LHCN-M2 (cell line): Measurements from ENCODE around the gene TPPP2. TPM values are rescaled to one million over a fixed set of nuclear protein-coding genes. Genes with fewer than 3 reads are reported as not detected.

Experiments
- DNase-seq: peaks from one replicate; pipeline ENCODE4 v3.0.0-alpha.2; 2012; ENCODE audit warnings: low read depth
- total RNA-seq: library from RNA; depleted of rRNA; stranded (reverse); fragments of >200 nt; gene quantifications from 2 replicates; pipeline ENCODE4 v1.2.3, GENCODE V29; 2014

TPPP2 gene
- total RNA-seq, 1 experiment from 2014 or later: not detected

DNA sequence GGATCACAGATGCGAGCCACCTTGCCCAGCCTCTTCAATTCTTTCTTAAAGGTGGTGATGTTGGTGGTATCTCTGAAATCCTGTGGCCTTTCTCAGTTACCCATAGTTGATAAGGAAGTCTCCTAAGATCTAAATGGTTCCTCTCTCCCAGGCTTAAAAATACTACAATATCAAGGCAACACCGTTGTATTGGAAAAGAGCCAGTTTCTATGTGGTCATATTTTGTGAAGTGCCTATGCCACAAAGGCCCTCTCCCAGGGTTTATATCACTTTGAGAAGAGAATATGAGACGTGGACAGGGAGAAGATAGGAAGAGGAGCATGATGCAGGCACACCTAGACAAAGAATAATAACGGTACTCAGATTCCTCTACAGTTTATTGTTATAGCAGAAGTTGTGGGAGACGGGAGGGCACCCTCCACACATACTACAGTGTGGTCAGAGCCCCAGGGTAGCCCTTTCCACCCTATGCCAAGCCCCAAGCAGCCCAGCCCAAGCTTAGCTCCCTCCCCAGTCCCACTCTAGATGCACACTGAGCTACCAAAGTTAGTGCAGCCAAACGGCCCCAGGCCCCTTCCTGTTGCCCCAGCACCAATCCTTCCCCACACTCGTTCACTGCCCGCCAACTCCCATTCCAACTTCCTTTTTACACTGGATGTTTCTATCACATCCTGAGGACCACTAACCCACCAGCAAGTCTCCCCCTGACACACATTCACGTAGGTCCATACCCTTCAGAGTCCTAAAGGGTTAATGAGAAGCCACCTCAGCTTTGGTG lies 13.4 kb upstream of the TPPP2 start:
- DNase-seq: no peak

DNA sequence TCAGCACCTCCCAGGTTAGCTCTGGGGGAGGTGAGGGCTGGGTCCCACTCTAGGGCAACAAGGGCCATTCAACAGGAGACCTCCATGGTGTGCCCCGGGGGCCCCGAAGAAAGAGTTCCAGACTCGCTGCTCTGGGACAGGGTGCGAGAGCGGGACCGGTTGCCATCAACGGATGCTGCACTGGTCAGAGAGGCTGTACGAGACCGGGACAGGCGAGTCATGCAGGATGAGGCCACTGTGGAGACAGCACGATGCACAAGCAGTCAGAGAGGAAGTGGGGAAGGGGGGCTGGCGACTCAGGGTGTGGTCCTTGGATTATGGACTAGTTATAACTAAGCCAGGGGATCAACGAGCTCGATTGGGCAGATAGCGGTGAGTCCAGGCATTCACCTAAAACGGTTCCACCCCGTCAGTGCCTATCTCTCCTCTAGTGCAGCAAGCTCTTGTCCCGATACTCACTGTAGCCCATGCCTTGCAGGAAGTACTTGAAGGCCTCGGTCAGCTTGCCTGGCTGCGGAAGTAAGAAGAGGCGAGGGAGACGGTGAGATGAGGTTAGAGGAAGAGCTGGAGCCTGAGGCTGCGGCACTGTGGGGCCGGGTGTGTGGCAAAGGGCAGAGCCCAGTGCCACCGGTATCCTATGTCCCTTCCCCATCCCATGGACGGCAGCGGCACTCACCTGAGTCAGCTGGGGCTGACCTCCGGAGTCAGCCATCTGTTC lies 12.3 kb upstream of the TPPP2 start:
- no peak for DNase-seq

DNA sequence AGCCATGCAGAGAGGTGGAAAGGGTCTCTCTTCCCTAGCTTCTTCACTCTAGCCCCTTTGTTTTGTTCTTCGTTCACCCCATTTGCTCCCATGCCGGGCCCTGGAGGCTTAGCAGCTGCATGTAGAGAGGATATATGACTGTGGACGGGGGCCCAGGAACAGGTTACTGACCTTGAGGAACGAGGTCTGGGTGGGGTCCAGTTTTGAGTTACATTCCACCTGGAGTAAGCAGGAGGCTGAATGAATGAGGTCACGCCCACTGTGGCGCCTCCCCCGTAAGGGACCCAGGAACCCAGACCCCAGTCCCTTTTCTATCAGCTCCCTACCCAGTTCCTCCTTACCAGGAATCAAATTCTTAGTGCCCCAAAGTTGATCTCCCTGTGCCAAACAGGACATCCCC lies 11.7 kb upstream of the TPPP2 start:
- DNase-seq: no peak

DNA sequence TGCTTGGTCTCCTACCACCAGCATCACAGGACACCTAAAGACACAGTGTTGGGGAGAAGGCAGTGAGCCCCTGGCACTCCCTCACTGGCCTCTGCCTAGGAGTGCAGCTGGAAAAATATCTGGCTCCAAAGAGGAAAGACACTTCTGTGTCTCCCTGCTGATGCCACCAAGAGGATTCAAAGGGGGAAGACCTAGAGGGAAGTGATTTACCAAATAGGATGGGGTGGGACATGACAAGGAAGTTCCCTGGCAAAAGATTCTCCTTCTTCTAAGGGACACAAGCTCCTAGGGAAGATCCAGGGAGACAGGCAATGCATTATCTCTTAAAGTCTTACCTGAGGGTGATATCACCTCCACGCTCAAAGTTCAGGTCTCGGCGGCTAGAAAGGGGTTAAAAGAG lies 11.2 kb upstream of the TPPP2 start:
- DNase-seq: no peak

DNA sequence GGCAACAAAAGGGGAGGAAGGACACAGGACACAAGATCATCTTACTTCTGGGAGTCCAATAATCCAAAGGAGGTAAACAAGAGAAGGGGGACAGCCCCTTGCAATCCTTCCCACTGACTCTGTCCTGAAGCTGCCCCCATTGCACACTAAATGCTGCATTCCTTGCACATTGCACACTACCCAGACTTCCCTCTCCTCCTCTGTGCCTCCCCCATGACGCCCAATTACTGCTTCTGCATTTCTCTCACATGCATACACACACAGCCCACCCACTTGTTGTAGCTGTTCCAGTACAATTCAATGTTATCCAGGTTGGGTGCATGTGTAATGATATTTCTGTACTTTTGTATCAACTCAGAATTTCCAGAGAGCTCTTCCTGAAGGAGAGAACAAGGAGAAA lies 10.7 kb upstream of the TPPP2 start:
- DNase-seq: no peak

DNA sequence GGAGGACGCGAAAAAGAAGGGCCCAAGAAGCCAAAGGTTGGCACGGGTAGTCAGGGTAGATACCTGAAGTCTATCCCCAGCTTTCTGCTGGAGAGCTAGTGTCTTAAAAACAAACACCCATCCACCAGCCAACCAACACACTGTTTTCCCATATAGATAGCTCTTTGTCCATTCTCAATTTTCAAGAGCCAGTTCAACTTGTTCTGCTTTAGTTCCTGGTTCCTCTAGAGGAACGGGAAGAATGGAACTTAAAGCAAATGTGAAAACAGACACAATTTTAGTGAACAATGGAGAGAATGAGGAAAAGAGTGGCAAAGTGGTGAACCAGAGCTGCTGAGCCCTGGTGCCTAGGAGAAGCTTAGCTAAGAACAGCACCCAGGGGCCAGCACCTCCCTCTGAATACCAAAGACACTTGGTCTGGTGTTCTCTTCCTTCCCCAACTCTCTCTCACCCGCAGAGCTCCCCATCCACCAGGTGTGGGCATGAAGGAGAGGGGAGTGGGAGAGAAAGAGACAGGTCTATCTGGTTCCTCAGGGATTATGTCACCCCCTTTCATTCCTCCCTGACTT lies 9.0 kb upstream of the TPPP2 start:
- DNase-seq: no peak

DNA sequence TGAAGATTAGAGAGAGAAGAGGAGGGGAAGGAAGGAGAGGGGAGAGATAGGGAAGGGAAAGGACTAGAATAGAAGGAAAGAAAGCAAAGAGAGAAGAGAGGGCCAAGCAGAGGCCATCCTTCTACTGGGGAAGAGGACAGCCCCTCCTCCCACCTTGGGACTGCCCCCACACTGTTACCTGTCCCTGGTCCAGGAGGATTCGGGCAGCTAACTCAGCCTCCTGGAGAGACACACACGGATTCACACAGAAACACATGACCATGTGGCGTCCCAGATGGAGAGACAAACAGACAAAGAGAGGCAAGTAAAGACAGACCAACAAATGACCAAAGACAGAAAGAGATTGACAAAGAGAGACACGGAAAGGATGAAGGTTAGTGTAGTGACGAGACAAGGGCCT lies 7.3 kb upstream of the TPPP2 start:
- DNase-seq: no peak

DNA sequence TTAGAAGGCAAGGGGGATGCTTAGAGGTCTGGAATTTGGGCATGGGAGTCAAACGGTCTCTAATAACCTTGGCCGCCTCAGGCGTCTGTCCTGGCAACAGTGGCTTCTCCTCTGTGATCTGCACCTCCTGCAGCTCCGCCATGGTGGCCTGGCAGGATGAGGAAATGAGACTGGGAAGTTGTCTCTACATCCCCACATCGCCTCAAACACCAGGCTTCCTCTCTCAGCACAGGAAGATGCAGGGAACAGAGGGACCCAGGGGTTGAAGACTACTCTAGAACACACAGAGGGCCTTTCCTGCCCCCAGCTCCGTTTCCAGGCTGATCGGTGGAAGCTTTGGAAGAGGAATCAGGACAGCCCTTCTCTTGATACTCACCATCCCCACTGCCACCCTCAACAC lies 6.8 kb upstream of the TPPP2 start:
- DNase-seq: no peak

DNA sequence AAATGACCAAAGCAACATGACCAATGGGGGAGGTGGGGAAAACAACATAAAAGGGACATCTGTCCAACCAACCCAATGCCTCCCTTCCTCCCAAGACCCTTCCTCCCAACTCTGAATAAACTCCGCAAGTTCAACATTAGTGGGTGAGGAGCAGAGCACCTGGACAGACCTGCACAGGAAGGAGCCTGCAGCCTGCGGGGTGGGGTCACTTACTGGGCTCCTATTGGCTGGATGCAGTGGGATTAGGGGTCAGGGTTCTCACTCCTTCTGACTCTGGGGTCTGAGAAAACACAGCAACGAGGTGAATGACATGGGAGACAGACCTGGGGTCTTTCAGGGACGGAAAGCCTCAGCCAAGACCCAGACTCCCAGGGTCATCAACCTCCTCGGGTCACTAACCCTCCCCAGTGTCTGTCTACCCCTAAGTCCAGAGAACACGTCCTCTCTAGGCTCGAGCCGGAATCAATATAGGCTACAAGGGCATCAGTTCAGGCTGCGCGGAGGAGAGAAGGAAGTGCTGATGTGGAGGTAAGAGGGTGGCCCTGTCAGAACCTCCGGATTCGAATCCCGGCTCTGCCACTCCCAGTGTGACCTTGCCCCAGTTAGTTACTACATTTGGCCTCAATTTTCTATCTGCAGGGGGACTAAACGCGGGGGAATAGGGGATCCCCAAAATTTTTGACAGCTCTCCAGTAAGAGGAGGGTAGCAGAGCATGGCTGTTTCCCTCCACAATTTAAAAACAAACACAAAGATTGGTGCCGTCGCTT lies 6.0 kb upstream of the TPPP2 start:
- DNase-seq: no peak

DNA sequence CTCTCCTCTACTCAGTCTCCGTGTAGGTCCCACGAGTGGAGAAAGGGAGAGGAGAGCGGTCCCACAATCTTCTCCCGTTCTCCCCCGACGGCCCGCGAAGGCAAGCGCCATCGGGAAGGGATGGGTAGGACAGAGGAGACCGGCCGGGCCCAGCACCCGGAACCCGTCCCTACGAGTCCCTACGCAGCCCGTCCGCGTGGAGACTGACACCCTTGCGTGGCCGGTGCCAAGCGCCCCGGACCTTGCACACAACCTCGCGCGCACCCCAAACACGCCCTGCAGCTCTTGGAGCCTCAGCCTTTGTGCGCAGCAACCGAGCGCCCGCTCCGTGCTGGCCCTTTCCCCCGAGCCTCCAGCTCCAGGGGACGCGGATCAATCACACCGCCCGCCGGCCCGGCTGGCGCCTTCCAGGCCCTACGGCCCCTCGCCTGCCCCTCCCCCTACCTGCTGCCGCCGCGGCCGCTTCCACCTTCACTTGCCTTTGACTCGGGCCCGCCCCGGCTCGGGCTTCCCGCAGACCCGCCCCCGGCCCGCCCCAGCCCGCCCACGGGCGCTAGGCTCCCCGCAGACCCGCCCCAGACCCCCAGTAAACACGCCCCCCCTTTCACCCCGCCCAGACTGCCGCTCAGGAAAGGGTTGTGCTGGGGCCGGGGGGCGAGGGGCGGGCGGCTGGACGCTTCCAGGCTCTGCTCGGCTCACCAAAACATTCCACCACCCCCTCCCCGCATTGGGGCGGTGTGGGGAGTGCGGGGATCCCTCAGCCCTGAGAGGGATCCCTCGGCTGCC lies 5.2 kb upstream of the TPPP2 start, which contains the start of gene NDRG2:
NDRG2 (minus strand) TSS at position 477 of the 786 bp plus-strand sequence. CDS start 1,746 bp downstream, outside the sequence.
- DNase-seq: no peak

DNA sequence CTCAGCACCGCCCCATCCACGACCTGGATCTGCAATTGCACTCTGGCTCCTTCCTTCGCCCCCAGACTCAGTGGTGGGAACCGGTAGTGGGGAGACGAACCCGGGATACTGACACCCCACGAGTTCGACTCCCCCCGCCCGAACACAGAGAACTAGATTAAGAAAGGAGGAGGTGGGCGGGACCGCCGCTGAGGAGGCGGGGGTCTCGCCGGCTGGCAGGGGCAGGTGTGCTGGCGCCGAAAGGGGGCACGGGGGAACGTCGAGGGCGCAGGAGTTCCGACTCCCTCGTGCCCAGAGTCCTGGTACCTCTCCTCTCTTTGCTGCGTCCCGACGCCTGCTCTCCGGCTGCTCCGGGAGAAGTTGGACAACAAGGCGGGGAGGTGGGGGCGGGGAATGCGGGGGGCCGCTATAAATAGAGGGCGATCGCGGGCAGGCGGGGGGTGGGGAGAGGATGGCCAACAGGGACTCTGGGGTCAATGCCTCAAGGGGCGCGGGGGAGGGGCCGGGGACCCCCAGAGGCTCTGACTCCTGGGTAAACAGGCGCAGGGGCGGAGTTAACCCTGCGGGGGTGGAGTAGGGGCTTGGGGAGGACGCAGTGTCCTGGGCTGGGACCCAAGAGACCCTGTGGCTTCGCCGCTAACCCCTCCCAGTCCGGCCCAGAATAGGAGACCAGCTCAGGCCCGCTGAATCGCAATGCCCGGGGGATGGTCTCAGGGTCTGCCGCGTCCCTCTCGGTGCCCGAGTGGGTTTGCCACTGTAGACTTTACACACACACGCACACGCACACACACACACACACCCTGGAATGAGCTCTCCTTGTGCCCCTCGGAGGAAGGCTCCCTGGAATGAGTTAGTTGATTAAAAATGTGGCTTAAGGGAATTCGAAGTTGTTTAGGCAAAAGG lies 4.4 kb upstream of the TPPP2 start:
- DNase-seq: no peak

DNA sequence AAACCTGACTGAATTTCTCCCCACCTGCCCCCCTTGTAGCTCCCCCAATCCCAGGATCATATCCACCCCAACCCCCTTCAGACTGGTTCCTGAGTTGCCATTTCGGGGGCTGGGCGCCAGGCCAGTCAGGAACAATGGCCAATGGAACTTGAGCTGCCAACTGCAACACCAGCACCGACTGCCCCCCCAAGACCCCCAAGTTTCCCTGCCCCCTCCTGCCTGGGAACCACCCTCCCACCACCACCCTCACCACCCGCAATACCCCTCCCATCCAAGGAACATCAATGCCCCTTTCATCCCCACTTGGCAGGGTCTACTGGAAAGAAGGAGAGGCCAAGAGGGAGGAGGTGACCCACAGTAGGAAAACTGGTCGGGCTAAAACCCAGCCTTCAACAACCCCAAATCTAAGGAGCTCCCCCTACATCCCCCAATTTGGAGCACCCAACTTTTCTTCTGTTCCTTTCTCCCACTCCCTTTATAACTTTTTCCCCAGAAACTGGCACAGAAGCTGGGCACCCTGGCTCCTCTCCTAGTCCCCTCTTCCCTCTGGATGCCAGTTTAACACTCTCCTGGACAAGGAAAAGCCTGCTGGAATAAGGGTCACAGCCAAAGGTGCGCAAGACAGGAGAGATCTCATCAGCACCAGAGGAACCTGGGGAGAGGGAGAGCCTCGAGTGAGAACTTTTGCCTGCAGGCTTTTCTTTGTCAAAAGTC lies 3.6 kb upstream of the TPPP2 start:
- no peak for DNase-seq

DNA sequence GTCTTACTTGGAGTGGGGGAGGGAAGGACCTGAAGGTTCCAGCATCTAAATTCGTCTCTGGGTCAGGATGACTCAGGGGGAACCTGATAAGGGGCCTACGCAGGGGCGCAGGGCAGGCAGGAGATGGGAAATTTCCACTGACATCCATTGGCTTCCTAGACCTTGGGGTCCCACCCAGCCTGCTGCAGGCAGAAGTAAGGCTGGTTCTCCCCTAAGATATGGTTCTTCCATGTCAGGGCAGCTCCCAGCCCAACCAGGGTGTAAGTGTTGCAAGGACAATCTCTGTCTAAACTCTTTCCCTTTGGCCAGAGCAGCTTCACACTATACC lies 3.1 kb upstream of the TPPP2 start:
- DNase-seq: no peak

DNA sequence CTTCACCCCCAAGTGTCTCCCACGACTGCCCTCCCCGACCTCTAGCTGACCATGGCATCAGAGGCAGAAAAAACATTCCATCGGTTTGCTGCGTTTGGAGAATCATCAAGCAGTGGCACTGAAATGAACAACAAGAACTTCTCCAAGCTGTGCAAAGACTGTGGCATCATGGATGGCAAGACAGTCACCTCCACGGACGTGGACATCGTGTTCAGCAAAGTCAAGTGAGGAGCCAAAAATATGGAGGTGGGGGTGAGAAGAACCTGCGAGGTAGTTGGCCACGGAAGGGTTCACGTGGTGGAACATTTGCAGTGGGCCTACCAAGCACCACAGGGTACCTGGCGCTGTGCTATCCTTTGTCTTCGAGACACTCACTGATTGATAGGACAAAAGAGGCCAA lies 514 bp downstream of the TPPP2 start:
- DNase-seq: no peak

DNA sequence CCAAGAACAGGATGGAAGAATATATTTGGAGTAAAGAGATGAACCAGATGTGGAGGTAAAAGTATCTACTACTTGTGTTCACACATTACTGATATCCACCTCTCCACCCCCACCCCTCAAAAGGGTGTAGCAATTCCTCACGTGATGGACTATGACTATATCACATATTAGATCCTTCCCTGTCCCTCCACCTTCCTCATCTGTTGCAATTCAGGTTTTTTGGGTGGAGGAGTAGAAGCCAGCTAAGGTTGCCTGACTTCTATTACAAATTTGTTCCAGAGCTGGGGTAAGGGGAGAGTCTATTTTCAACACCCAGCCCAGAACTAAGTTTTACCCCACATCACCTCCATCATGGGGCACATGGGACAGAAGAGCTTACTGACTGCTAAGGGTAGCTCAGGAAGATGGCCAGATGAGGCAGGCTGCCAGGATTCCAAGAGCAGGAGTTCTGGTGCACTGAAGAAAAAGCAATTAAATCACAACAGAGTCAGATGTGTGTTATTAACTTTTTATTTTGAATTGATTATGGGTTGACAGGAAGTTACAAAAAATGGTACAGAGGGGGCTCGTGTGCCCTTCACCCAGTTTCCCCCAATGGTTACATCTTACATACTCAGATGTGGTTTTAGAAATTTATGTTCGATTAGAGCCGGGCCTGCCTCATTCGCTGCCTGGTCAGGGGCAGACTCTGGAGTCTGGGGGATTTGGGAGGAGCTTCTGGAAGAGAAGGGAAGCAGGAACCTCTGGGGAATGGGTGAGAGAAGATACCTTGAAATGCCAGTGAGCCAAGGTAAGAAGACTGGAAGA lies 2.5 kb downstream of the TPPP2 start:
- no peak for DNase-seq

DNA sequence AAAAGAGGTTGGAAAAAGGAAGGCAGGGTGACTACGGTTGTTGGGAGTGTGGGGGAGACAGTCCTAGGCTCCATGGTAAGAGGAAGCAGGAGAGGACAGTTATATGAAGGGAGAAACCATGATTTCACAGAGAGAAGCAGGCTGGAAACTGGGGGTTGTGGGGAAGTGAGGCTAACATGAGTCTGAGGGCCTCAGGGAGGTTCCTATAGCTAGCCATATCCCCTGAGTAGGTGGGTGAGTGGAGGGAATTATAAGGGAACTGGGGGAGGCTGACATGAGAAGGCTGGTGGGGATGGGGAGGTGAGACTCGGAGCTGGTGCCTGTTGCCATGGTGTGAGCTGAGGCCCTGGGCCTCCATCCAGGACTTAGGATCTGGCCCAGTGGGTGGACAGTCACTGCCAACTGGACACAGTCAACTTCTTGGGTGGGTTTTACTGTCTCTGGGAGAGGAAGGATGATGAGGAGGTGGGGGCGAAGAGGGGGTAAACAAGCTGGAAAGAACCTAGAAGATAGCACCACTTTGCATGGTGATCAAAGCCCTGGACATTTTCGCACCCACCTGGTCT lies 3.2 kb downstream of the TPPP2 start:
- no peak for DNase-seq

DNA sequence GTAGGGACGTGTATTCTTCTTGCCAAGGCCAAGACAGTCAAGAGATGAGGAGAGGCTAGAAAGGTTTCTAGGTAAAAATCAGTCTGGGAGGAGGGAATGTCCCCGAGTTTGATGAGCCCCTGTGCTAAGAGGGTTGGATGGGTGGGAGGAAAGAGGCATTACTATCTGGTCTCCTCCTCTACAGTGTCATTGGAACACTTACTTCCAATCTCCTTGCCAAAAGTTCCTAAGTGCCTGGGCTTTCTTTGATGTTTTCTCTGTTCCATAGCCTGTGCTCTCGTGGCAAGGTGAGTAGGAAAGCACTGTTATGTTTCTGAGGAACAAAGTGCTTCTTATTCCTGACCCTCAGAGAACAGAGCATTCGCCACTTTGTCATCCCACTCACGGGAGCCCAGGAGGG lies 4.7 kb downstream of the TPPP2 start, which contains the start of gene RNASE13:
RNASE13 (minus strand) TSS at position 101 of the 400 bp plus-strand sequence. CDS start 519 bp downstream, outside the sequence.
- DNase-seq: no peak

DNA sequence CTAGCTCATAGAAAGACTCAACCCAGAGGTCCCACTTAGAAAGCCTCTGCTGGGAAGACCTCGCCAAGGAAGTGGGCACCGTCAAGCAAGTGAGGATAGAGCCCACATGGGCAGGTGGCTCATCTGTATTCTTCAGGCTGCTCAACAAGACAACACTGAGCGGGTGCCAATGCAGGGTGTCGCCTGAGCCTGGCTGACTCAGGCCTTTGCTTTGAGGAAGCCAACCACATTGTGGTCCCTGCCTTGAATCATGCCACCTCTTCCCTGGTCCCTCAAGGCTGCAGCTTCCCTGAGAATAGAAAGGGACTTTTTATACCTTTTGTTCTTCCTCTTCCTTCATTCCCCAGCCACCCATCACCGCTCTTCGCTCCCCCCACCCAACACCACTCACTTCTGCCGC lies 6.7 kb downstream of the TPPP2 start:
- DNase-seq: peak; percentile 21
